GM21423 (cell line): ENCODE results near the gene SMOC1.

ENCODE experiments used
- ATAC-seq: cut with Tn5 transposase; IDR thresholded peaks from one replicate; pipeline ENCODE4 v1.9.1; 2021; ENCODE audit warnings: mild to moderate bottlenecking, moderate library complexity; ENCODE audit not compliant: unreplicated experiment

Gene SMOC1

DNA sequence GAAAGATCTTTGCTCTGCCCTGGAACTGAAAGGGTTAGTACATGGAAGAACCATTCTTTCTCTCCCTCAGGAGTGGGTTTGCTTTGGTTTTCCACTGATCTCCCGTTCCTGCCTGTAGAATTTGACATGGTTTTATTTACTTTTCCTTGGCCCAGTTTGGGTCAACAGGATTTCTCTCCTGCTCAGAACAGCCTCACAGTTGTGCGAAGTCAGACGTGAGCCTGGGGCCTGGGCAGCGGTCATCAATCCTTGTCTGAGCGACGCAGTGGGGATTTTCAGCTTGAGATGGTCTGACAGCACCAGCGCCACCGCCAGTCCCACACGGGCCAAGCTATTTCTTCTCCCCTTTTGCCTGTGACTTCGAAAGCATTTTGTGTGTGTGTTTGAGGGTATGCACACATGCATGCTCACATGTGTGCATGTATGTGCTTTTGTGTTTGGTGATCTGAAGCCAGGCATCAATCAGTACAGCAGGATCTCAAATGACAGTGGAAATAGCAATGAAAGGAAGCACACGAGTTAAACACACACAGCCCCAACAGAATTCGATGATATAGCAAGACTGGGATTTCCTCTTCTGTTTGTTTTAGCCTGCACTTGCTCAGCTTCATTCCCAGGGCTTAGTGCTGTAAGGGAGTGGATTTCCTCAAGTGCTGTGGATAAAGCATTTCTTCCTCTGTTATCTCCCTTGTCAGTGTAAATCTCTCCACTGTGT is 58.3 kb downstream of the SMOC1 start:
- ATAC-seq, result no peak

DNA sequence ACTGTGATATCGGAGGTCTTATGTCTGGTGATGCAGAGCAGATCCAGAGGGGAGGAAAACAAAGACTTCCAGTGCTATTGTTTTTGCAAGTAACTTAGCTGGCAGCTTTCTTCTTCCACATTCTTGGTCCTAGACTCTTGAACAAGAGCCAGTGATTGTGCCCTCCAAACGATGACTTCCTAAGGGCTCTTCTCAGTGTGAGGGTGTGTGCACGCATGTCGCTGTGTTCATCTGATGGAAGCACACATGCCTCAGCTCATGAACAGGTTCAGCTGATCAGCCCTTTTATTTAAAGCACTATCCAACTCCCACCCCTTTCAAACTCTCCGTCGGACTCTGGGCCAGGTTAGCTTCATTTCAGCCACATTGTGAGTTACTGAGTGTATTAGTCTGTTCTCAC is 59.5 kb downstream of the SMOC1 start:
- ATAC-seq, result no peak

- no peak for ATAC-seq
Observed at GRCh38 chr14:69941768-69942742, 62.8 kb downstream of the SMOC1 start.

DNA sequence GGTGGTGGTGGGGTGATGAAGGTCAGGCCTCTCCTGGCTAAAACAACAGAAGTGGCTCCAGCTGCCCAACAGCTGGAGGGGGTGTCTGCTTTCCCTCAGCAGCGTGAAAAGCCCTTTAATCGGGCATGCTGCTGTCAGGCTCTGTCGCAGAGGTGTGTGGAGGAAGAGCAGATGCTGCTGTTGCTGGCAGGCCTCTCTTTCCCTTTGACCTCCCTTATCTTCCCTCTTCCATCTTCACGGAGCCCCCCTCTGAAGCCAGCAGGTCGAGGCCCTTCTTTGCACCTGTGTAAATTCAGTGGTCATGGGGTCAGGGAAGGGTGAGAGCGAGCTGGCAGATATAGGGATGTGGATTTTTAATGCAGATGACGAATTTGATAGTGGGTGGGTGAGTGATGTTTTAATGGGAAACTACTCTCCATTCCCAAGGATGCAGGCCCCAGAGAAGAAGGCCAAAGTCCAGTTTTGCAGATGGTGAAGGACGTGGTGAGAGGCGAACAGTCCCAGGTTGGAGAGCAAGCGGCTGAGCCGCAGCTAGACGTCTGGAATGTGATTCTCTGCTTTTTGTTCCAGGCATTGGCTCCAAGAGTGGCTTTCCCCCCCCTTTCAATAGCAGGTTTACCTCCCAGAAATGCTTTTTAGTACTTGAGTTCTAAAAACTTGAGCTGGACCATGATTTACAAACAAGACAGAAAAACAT is 64.0 kb downstream of the SMOC1 start:
- ATAC-seq, result no peak

GRCh38 chr14:69945347-69945746 is 66.1 kb downstream of the SMOC1 start:
- ATAC-seq, result no peak

GRCh38 chr14:69945912-69946311 is 66.7 kb downstream of the SMOC1 start:
- no peak for ATAC-seq

- no peak for ATAC-seq
Observed at GRCh38 chr14:69948351-69948750, 69.1 kb downstream of the SMOC1 start.

GRCh38 chr14:69951263-69951662 is 72.0 kb downstream of the SMOC1 start:
- ATAC-seq, result no peak

- ATAC-seq, result no peak
Observed at GRCh38 chr14:69951935-69952334, 72.7 kb downstream of the SMOC1 start.

- no peak for ATAC-seq
Observed at GRCh38 chr14:69953266-69953915, 74.2 kb downstream of the SMOC1 start.

DNA sequence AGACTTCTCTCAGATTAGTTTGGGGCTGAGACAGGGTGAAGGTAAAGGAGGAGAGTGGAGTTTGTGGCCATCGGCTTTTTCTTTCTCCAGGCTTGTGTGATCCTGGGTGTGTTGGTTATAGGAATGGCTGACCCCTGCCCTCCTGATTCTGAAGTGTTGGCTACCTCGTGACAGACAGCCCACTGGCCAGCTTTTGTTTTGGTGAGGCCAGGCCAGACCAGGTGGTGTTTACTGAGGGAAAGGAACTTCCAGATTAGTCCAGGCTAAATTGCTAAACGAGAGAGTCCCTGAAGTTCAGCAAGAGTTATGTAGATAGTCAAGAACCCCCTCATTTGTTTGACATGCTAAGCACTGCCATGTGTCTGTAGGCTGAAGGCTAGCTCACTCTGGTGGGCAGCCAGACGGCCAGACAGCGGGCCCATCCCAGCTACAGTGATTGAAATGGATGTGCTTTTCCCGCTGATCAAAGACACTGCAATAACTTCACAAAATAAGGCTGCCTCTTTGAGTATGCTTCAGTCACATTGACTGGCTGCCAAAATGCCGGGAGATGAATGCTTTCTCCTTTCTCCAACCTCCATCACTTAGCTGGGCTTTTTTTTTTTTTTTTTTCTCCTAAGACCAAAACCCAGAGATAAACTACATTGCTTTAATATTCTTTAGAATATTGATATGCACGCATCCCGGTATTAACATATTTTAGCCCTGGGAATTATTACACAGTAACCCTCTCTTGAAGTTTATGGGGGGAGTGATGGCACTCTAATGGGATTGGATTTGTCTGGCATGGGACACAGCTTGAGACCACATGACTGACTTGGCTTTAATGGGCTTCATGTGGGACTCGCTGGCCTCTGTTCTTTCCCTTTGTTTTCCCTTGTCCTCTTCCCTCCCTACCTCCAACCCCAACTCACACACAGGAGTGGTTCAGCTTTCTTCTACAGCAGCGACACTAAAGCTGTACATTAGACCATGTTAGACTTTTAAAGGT is 76.9 kb downstream of the SMOC1 start:
- no peak for ATAC-seq

- no peak for ATAC-seq
Observed at GRCh38 chr14:69956970-69957369, 77.8 kb downstream of the SMOC1 start.

DNA sequence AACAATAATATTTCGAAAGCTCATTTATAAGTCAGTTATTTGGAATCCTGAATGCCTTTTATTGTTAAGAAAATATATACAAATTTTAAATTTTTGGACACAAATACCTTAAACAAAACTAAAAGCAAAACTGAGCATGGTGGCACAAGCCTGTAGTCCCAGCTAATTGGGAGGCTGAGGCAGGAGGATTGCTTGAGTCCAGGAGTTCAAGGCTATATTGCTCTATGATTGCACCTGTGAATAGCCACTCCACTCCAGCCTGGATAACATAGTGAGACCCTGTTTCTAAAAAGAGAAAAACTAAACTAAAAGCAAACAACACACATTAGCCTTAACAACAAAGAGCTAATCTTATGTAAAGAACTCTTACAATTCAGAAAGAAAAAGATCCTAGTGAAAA is 78.8 kb downstream of the SMOC1 start:
- no peak for ATAC-seq

- no peak for ATAC-seq
Observed at GRCh38 chr14:69959136-69959535, 79.9 kb downstream of the SMOC1 start.

DNA sequence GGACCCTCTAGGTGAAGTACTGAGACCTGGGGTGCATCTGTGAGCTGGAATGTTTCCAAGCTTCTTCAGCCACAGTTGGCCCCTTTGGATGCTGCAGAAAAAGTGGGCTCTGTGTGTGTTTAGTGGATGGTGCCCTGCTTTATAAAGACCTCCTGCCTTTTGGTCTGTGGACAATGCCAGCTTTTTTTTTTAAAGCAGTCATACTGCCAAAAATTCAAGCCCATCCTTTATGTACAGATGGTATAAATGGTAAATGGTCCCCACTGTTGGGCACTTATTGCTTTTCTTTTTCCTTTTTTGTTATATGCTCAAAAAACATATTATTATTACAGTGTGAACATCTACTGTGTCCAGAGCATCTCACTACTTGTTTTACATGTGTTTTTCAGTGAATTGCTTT is 81.1 kb downstream of the SMOC1 start:
- no peak for ATAC-seq

DNA sequence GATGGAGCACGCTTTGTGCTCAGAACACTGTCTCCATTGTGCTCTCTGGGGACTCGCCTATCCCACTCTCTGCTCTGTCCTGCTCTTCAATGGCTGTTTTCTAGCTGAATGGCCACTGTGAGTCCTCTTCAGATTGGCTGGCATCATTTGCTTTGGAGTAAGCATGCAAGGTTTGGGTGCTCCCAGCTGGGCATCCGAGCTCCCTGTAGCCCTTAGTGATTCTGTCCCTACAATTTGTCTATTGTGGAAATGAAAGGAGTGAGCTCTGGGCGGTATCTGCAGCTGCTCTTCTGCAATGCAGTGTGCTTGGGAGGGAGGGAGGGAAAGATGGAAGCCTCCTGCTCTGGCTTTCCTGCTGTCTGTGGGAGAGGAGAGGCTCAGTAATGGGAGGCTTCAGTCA is 84.8 kb downstream of the SMOC1 start:
- ATAC-seq, result no peak

- no peak for ATAC-seq
Observed at GRCh38 chr14:69964841-69965240, 85.6 kb downstream of the SMOC1 start.

DNA sequence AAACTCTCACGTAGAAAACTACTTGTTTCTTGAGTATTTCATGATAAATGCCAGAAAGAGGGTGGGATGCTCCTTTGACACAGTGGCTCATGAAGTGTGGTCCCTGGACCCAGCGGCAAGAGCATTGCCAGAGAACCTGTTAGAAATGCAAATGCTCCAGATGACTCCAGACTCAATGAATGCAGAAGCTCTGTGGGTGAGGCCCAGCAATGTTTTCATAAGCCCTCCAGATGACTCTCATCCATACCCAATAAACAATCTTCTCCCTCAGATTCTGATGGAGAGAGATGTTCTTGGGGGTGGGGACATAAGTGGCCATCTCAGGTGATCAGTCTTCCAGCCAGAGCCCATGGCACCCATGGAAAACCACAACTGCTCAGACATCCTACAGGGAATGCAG is 88.9 kb downstream of the SMOC1 start:
- no peak for ATAC-seq

DNA sequence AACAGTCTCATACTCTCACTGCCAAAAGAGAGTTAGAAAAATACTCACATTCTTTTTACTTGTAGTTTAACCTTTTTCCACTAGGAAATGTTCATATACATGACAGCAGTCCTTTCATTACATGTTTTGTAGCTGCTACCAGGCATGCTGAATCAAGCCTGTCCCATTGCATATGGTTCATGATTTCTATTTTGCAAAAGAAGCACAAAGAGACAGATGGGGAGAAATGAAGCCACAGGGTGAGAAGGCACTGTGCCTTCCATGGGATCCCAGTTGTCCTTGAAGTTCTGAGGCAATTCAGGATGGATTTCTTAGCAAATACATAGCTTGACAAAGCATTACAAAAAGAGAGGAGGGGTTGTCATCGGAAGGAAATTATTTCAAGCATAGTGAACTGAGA is 89.5 kb downstream of the SMOC1 start:
- no peak for ATAC-seq

DNA sequence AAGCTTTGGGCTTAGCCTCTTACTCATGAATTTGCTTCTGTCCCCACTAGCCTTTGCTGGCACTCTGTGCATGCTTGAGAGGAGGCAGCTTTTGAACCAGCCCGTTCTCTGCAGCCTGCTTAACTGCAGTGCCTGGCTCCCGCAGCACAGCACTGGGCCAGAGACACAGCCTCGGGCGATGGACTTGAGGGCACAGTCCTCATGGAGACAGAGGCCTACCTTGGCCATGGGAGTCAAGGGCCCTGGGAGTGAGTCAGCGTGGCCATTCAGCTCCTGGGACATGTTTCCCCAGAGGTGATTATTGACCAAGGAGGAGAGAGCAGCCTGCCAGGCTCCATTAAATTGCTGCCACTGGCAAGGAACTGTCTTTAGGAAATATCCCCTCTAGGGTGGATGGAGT is 93.5 kb downstream of the SMOC1 start:
- ATAC-seq, result no peak
